ES-I3 (cell line): Measurements from ENCODE around the gene C19orf81.

Experiments used
- H3K36me3 ChIP-seq: 2 replicates; pipeline ENCODE4 v1.6.1; 2013; ENCODE audit warnings: mild to moderate bottlenecking, low read length, control low read depth, moderate library complexity; ENCODE audit not compliant: insufficient read depth
- H3K4me1 ChIP-seq: 2 replicates; pipeline ENCODE4 v1.6.1; 2013; ENCODE audit warnings: mild to moderate bottlenecking, control low read depth, low read length; ENCODE audit not compliant: insufficient read depth
- H3K9ac ChIP-seq: 2 replicates; pipeline ENCODE4 v1.6.1; 2013; ENCODE audit warnings: low read depth, mild to moderate bottlenecking, low read length, moderate library complexity
- H3K9me3 ChIP-seq: 2 replicates; pipeline ENCODE4 v1.6.1; 2013; ENCODE audit warnings: mild to moderate bottlenecking, low read length, moderate library complexity; ENCODE audit not compliant: control insufficient read depth, insufficient read depth

The C19orf81 gene

GRCh38 chr19:50697414-50698124 lies 48.3 kb downstream of the C19orf81 start:
- H3K4me1 ChIP-seq, result peaks cover 3% of the 10 kb centered on the region; the same call in 1 of the 2 replicates
- no peaks in the 10 kb centered on the region for H3K9me3 ChIP-seq
- no peaks in the 10 kb centered on the region for H3K36me3 ChIP-seq
- H3K9ac ChIP-seq, result no peak overlapping the region

GRCh38 chr19:50701367-50701985 lies 52.2 kb downstream of the C19orf81 start:
- Histone ChIP-seq H3K4me1 (peaks cover 3% of the 10 kb centered on the region; the same call in 1 of the 2 replicates), H3K36me3 (no peaks in the 10 kb centered on the region), H3K9me3 (no peaks in the 10 kb centered on the region), H3K9ac (no peak overlapping the region)

- no peak overlapping the region for H3K9ac ChIP-seq
- H3K9me3 ChIP-seq, result no peaks in the 10 kb centered on the region
- H3K36me3 ChIP-seq, result no peaks in the 10 kb centered on the region
- H3K4me1 ChIP-seq, result peaks cover 3% of the 10 kb centered on the region; the same call in 1 of the 2 replicates
Measured at GRCh38 chr19:50702158-50702870, 53.1 kb downstream of the C19orf81 start.

- Histone ChIP-seq H3K36me3 (no peaks in the 10 kb centered on the region), H3K4me1 (peaks cover 3% of the 10 kb centered on the region; the same call in 1 of the 2 replicates), H3K9me3 (no peaks in the 10 kb centered on the region), H3K9ac (no peak overlapping the region)
Measured at GRCh38 chr19:50702871-50703829, 53.9 kb downstream of the C19orf81 start.

GRCh38 chr19:50703915-50704796 lies 54.9 kb downstream of the C19orf81 start:
- no peak overlapping the region for H3K9ac ChIP-seq
- H3K4me1 ChIP-seq, result peaks cover 3% of the 10 kb centered on the region; the same call in 1 of the 2 replicates
- no peaks in the 10 kb centered on the region for H3K36me3 ChIP-seq
- H3K9me3 ChIP-seq, result no peaks in the 10 kb centered on the region

- no peak overlapping the region for H3K9ac ChIP-seq
- H3K36me3 ChIP-seq, result no peaks in the 10 kb centered on the region
- no peaks in the 10 kb centered on the region for H3K9me3 ChIP-seq
- H3K4me1 ChIP-seq, result peaks cover 3% of the 10 kb centered on the region; the same call in 1 of the 2 replicates
Measured at GRCh38 chr19:50705422-50706019, 56.3 kb downstream of the C19orf81 start.

GRCh38 chr19:50706387-50706786 lies 57.1 kb downstream of the C19orf81 start:
- H3K36me3 ChIP-seq, result no peaks in the 10 kb centered on the region
- peaks cover 3% of the 10 kb centered on the region; the same call in 1 of the 2 replicates for H3K4me1 ChIP-seq
- no peaks in the 10 kb centered on the region for H3K9me3 ChIP-seq
- H3K9ac ChIP-seq, result no peak overlapping the region

- Histone ChIP-seq H3K9ac (no peak overlapping the region), H3K36me3 (no peaks in the 10 kb centered on the region), H3K9me3 (no peaks in the 10 kb centered on the region), H3K4me1 (peaks cover 3% of the 10 kb centered on the region; the same call in 1 of the 2 replicates)
Measured at GRCh38 chr19:50708179-50708879, 59.1 kb downstream of the C19orf81 start.
